Stomach (tissue), 9 donors: ENCODE data around the gene CEMIP. TPM values are rescaled to one million over a fixed set of nuclear protein-coding genes. Genes with fewer than 3 reads are reported as not detected.

ENCODE experiments used
- DNase-seq, 2 donors: peaks; one replicate each; pipeline versions ENCODE4 v3.0.0 to v3.0.0-alpha.2; 2013 to 2019
- H3K27ac ChIP-seq, 5 donors: fragments of 200-600 bp in 4 of 5; sonication (generic) in 4 of 5; one replicate each; pipeline ENCODE4 v1.5.1; 2013 to 2019; ENCODE audit warnings: mild to moderate bottlenecking in 1 of 5, moderate library complexity in 1 of 5
- H3K27me3 ChIP-seq, 3 donors: fragments of 200-600 bp; sonication (generic); one replicate each; pipeline ENCODE4 v1.5.1; 2017 to 2019; ENCODE audit warnings: mixed run types in 1 of 3
- H3K36me3 ChIP-seq, 4 donors: fragments of 200-600 bp; sonication (generic); 1 replicate in 3 of 4; 2 replicates in 1 of 4; pipeline ENCODE4 v1.5.1; 2016 to 2019
- H3K4me1 ChIP-seq, 4 donors: fragments of 200-600 bp; sonication (generic); one replicate each; pipeline ENCODE4 v1.5.1; 2016 to 2019
- H3K4me3 ChIP-seq, 4 donors: fragments of 200-600 bp; sonication (generic) in 3 of 4; one replicate each; pipeline ENCODE4 v1.5.1; 2016 to 2019; ENCODE audit warnings: mild to moderate bottlenecking in 1 of 4
- H3K9me3 ChIP-seq, 4 donors: fragments of 200-600 bp; sonication (generic); one replicate each; pipeline ENCODE4 v1.5.1; 2016 to 2019
- CTCF ChIP-seq, 7 experiments: fragments of 450-650 bp in 4 of 7; fragments of 200-600 bp in 3 of 7; sonication (generic) in 3 of 7; IDR thresholded peaks; one replicate each; pipeline ENCODE4 v1.5.1; 2016 to 2019; ENCODE audit warnings: antibody characterized with exemption in 7 of 7, control low read depth in 2 of 7, mild to moderate bottlenecking in 1 of 7
- EP300 ChIP-seq: sonication (generic); formaldehyde crosslinking; IDR thresholded peaks from one replicate; pipeline ENCODE4 v1.6.1; 2017; ENCODE audit warnings: antibody characterized with exemption
- POLR2A ChIP-seq, 4 donors: fragments of 450-650 bp; IDR thresholded peaks; one replicate each; pipeline ENCODE4 v1.6.1; 2016; ENCODE audit warnings: antibody characterized with exemption in 4 of 4, control low read depth in 2 of 4, mild to moderate bottlenecking in 1 of 4, moderate library complexity in 1 of 4
- POLR2AphosphoS5 ChIP-seq, 3 donors: sonication (generic); formaldehyde crosslinking; IDR thresholded peaks; one replicate each; pipeline ENCODE4 v1.6.1; 2016; ENCODE audit warnings: antibody characterized with exemption in 3 of 3
- WGBS, 5 donors: extraction: QIAGEN DNeasy Blood & Tissue Kit in 3 of 5; methylation state at CpG; one replicate each; pipeline versions ENCODE4 v1.1.5 to v1.1.7; 2013 to 2018; 5-methylcytosine and 5-hydroxymethylcytosine counted together
- intact Hi-C: fragments of 100-400 bp; cut with DNase I; formaldehyde crosslinking; loops from one replicate; pipeline ENCODE4 v1.15.1; 2023; ENCODE audit warnings: low total_unique reads
- polyA plus RNA-seq, 3 donors: library from polyadenylated mRNA; stranded (reverse); fragments of 200-250 nt; gene quantifications; one replicate each; pipeline ENCODE4 v1.2.3, GENCODE V29; 2013
- total RNA-seq, 5 donors: library from RNA; depleted of rRNA; stranded (reverse); fragments of >200 nt; gene quantifications; one replicate each; pipeline versions ENCODE4 v1.1.0 to v1.2.3, GENCODE V29; 2014 to 2016
- donor health status: healthy with polysubstance abuse.
- donor health status: Bipolar disorder and iron deficiency.
- donor health status: healthy.

CEMIP gene
- total and polyA plus RNA-seq, 8 donors: 0.53 to 2.6 (median 1.4) TPM; not detected in 4

- no peaks in the 10 kb centered on the region for H3K36me3 ChIP-seq
- H3K4me1 ChIP-seq: peaks cover 0 to 12% (median 0%) of the 10 kb centered on the region in 4 donors
- intact Hi-C loops: no loop called here
- H3K27ac ChIP-seq: no peak overlapping the region
- H3K4me3 ChIP-seq: no peak overlapping the region
- TF ChIP-seq EP300 (no peak), CTCF (IDR thresholded peaks at IDR 0.05) (no peak), POLR2A (IDR thresholded peaks at IDR 0.05) (no peak), POLR2AphosphoS5 (IDR thresholded peaks at IDR 0.05) (no peak)
- 70 to 87% (median 83%) methylated on average over 8 of the region's 8 CpGs for WGBS, 5 donors
- DNase-seq: no peak
- H3K27me3 ChIP-seq: peaks cover 0 to 16% (median 0%) of the 10 kb centered on the region in 3 donors
- no peaks in the 10 kb centered on the region for H3K9me3 ChIP-seq
Measured at GRCh38 chr15:80773122-80773551, 6.0 kb upstream of the CEMIP start.

DNA sequence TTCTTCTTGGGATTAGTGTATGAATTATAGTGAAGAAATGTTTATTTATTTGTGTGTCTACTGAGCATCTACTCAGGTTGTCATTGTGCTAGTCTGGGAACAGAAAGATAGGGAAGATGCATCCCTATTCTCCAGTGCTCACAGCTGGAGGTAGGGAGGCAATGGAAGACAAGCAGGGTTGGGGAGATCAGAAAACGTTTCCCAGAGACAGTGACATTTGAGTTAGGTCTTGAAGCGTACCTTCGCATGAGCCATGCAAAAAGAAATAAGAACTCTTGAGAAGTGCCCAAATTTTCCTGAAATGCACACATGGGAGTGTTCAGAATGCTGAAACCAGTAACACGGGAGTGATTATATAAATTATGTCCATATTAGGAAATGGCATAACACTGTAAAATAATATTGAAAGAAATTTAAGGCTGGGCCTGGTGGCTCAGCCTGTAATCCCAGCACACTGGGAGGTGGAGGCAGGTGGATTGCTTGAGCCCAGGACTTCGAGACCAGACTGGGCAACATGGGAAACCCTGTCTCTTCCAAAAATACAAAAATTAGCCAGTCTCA is 5.3 kb upstream of the CEMIP start:
- no peak overlapping the region for H3K4me3 ChIP-seq
- WGBS, 5 donors: 72 to 81% (median 74%) methylated on average over 5 of the region's 5 CpGs
- H3K9me3 ChIP-seq: no peaks in the 10 kb centered on the region
- TF ChIP-seq CTCF (IDR thresholded peaks at IDR 0.05) (no peak), POLR2AphosphoS5 (IDR thresholded peaks at IDR 0.05) (no peak), POLR2A (IDR thresholded peaks at IDR 0.05) (no peak)
- DNase-seq: no peak
- H3K27me3 ChIP-seq: peaks cover 0 to 23% (median 3%) of the 10 kb centered on the region in 3 donors
- peaks cover 4 to 19% (median 5%) of the 10 kb centered on the region in 4 donors for H3K4me1 ChIP-seq
- intact Hi-C loops: no loop called here
- no peaks in the 10 kb centered on the region for H3K36me3 ChIP-seq
- H3K27ac ChIP-seq: no peak overlapping the region

- H3K4me3 ChIP-seq: no peak overlapping the region
- H3K4me1 ChIP-seq: peaks cover 10 to 25% (median 11%) of the 10 kb centered on the region in 4 donors
- H3K9me3 ChIP-seq: no peaks in the 10 kb centered on the region
- peaks cover 0 to 29% (median 9%) of the 10 kb centered on the region in 3 donors for H3K27me3 ChIP-seq
- WGBS, 5 donors: 32 to 56% (median 41%) methylated on average over 1 of the region's 1 CpG
- no peak overlapping the region for H3K27ac ChIP-seq
- no peaks in the 10 kb centered on the region for H3K36me3 ChIP-seq
- intact Hi-C loops: no loop called here
- TF ChIP-seq CTCF (IDR thresholded peaks at IDR 0.05) (no peak), EP300 (no peak), POLR2A (IDR thresholded peaks at IDR 0.05) (no peak)
- no peak for DNase-seq
Measured at GRCh38 chr15:80774486-80774885, 4.7 kb upstream of the CEMIP start.

GRCh38 chr15:80775338-80775737 is 3.8 kb upstream of the CEMIP start:
- Histone ChIP-seq H3K36me3 (no peaks in the 10 kb centered on the region), H3K4me3 (no peak overlapping the region), H3K27me3 (peaks cover 0 to 38% (median 18%) of the 10 kb centered on the region in 3 donors), H3K27ac (no peak overlapping the region), H3K4me1 (peaks cover 18 to 34% (median 20%) of the 10 kb centered on the region in 4 donors), H3K9me3 (no peaks in the 10 kb centered on the region)
- 85 to 94% (median 93%) methylated on average over 3 of the region's 3 CpGs for WGBS, 5 donors
- TF ChIP-seq POLR2AphosphoS5 (IDR thresholded peaks at IDR 0.05): no peak
- no peak for TF ChIP-seq EP300
- TF ChIP-seq CTCF (IDR thresholded peaks at IDR 0.05): no peak
- no peak for TF ChIP-seq POLR2A (IDR thresholded peaks at IDR 0.05)
- no peak for DNase-seq
- intact Hi-C loops: loop anchor here (5.0 kb wide), 2 partner anchors 208 to 318 kb away; no protein-coding TSS in a partner anchor
